HG02678 (cell line): Measurements from ENCODE around the gene ZNF607.

ENCODE experiments used
- ATAC-seq: cut with Tn5 transposase; IDR thresholded peaks from one replicate; pipeline ENCODE4 v1.9.1; 2021; ENCODE audit warnings: mild to moderate bottlenecking, moderate library complexity; ENCODE audit not compliant: unreplicated experiment

The ZNF607 gene

GRCh38 chr19:37654118-37654517, 65.4 kb downstream of the ZNF607 start:
- ATAC-seq, result no peak
